ENCODE measurements around the gene PCDHGA8. TPM values are rescaled to one million over a fixed set of nuclear protein-coding genes. Genes with fewer than 3 reads are reported as not detected.
"Not testable (repeated sequence)": the region's sequence is repeated elsewhere in the genome, so short reads cannot be mapped to it uniquely, and the experiment has no call there.

PCDHGA8 gene
- total and polyA plus RNA-seq, 2 experiments from 2014 or later = 1.0 to 2.3 TPM

DNA sequence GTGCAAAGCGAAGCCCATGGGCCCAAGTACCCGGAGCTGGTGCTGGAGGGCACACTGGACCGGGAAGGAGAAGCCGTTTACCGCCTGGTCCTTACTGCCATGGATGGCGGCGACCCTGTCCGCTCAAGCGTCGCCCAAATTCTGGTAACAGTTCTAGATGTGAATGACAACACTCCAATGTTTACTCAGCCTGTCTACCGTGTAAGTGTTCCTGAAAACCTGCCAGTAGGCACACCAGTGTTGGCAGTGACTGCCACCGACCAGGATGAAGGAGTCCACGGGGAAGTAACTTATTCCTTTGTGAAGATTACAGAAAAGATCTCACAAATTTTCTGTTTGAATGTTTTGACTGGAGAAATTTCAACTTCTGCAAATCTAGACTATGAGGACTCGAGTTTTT is 17.8 kb upstream of the PCDHGA8 start:
- H3K4me3 ChIP-seq = no peak overlapping the region
- no peaks in the 10 kb centered on the region for H3K9me3 ChIP-seq (ENCODE audit: low read depth)

DNA sequence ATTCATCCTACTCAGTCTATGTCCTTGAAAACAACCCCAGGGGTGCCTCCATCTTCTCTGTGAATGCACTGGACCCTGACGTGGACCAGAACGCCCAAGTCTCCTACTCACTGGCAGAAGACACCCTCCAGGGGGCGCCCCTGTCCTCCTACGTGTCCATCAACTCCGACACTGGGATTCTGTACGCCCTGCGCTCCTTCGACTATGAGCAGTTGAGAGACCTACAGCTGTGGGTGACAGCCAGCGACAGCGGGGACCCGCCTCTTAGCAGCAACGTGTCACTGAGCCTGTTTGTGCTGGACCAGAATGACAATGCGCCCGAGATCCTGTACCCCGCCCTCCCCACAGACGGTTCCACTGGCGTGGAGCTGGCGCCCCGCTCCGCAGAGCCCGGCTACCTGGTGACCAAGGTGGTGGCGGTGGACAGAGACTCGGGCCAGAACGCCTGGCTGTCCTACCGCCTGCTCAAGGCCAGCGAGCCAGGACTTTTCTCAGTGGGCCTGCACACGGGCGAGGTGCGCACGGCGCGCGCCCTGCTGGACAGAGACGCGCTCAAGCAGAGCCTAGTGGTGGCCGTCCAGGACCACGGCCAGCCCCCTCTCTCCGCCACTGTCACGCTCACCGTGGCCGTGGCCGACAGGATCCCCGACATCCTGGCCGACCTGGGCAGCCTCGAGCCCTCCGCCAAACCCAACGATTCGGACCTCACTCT is 16.8 kb upstream of the PCDHGA8 start:
- not testable (repeated sequence) for H3K27ac ChIP-seq; H3K36me3 ChIP-seq; H3K9me3 ChIP-seq (ENCODE audit: low read depth); DNase-seq (ENCODE audit: low read depth in 1 of 2, low spot score in 1 of 2); H3K27me3 ChIP-seq; H3K4me3 ChIP-seq; H3K4me1 ChIP-seq (ENCODE audit: low read depth)

More for the DNA sequence above, 17.8 kb upstream of the PCDHGA8 start:
- TF ChIP-seq, protein P1, sequence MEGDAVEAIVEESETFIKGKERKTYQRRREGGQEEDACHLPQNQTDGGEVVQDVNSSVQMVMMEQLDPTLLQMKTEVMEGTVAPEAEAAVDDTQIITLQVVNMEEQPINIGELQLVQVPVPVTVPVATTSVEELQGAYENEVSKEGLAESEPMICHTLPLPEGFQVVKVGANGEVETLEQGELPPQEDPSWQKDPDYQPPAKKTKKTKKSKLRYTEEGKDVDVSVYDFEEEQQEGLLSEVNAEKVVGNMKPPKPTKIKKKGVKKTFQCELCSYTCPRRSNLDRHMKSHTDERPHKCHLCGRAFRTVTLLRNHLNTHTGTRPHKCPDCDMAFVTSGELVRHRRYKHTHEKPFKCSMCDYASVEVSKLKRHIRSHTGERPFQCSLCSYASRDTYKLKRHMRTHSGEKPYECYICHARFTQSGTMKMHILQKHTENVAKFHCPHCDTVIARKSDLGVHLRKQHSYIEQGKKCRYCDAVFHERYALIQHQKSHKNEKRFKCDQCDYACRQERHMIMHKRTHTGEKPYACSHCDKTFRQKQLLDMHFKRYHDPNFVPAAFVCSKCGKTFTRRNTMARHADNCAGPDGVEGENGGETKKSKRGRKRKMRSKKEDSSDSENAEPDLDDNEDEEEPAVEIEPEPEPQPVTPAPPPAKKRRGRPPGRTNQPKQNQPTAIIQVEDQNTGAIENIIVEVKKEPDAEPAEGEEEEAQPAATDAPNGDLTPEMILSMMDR (IDR thresholded peaks at IDR 0.05; ENCODE audit: low read depth, low read length) = no peak
- DNase-seq (ENCODE audit: low read depth in 1 of 2, low spot score in 1 of 2) = no peak
- Histone ChIP-seq H3K27me3 (no peaks in the 10 kb centered on the region), H3K27ac (no peak overlapping the region), H3K4me1 (ENCODE audit: low read depth) (no peaks in the 10 kb centered on the region), H3K36me3 (no peaks in the 10 kb centered on the region)

DNA sequence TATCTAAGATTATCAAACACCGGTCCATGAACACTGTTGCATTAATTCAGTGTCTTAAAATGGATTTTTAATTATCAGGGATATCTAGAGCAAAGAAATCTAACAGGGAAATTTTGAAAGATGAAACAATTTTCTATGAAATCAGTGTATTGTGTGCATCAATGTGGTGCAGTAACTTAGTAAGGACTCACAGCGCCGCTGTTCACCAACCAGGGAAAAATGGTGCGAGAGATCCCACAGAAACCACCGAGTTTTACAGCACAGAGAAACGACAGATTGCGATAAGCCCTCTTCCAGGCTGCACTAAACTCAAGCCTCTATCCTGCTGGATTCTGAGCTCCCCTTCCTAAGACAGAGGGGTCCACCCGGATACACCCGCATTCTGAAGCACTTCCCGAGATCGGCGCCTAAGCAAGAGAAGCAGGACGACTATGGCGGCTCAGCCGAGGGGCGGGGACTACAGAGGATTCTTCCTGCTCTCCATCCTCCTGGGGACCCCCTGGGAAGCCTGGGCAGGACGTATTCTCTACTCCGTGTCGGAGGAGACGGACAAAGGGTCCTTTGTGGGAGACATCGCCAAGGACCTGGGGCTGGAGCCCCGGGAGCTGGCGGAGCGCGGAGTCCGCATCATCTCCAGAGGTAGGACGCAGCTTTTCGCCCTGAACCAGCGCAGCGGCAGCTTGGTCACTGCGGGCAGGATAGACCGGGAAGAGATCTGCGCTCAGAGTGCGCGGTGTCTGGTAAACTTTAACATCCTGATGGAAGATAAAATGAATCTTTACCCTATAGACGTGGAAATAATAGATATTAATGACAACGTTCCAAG is 9.8 kb upstream of the PCDHGA8 start, which contains the start of gene PCDHGA7:
PCDHGA7 (plus strand) TSS at position 274 of the 826 bp plus-strand sequence; CDS start at position 432, 158 bp downstream.
- Histone ChIP-seq H3K4me3 (no peak within 1 kb of the TSS), H3K27ac (no peak within 1 kb of the TSS), H3K4me1 (ENCODE audit: low read depth) (no peaks in the 10 kb centered on the region), H3K9me3 (ENCODE audit: low read depth) (no peaks in the 10 kb centered on the region), H3K36me3 (no peaks in the 10 kb centered on the region), H3K27me3 (no peaks in the 10 kb centered on the region)
- TF ChIP-seq, protein P1 (IDR thresholded peaks at IDR 0.05; ENCODE audit: low read depth, low read length) = peak; percentile 33
- DNase-seq (ENCODE audit: low read depth in 1 of 2, low spot score in 1 of 2) = peak in 1 of 2 donors; percentile 38

DNA sequence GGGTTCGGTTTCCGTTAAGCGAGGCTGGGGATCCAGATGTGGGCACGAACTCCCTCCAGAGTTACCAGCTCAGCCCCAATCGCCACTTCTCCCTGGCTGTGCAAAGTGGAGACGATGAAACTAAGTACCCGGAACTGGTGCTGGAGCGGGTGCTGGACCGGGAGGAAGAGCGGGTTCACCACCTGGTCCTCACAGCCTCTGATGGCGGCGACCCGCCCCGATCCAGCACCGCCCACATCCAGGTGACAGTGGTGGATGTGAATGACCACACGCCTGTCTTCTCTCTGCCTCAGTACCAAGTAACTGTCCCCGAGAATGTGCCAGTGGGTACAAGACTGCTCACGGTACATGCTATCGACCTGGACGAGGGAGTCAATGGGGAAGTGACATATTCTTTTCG is 9.1 kb upstream of the PCDHGA8 start:
- DNase-seq (ENCODE audit: low read depth in 1 of 2, low spot score in 1 of 2) = no peak
- Histone ChIP-seq H3K9me3 (ENCODE audit: low read depth) (no peaks in the 10 kb centered on the region), H3K4me3 (no peak overlapping the region), H3K36me3 (no peaks in the 10 kb centered on the region), H3K27ac (no peak overlapping the region), H3K4me1 (ENCODE audit: low read depth) (no peaks in the 10 kb centered on the region), H3K27me3 (no peaks in the 10 kb centered on the region)
- TF ChIP-seq, protein P1 (IDR thresholded peaks at IDR 0.05; ENCODE audit: low read depth, low read length) = no peak

DNA sequence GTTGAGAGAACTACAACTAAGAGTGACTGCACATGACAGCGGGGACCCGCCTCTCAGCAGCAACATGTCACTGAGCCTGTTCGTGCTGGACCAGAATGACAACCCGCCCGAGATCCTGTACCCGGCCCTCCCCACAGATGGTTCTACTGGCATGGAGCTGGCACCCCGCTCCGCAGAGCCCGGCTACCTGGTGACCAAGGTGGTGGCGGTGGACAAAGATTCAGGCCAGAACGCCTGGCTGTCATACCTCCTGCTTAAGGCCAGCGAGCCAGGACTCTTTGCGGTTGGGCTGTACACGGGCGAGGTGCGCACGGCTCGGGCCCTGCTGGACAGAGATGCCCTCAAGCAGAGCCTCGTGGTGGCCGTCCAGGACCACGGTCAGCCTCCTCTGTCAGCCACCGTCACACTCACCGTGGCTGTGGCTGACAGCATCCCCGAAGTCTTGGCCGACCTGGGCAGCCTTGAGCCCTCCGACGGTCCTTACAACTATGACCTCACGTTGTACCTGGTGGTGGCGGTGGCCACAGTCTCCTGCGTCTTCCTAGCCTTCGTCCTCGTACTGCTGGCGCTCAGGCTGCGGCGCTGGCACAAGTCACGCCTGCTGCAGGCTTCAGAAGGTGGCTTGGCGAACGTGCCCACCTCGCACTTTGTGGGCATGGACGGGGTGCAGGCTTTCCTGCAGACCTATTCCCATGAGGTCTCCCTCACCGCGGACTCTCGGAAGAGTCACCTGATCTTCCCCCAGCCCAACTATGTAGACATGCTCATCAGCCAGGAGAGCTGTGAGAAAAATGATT is 7.8 kb upstream of the PCDHGA8 start:
- no peak for DNase-seq (ENCODE audit: low read depth in 1 of 2, low spot score in 1 of 2)
- H3K27me3 ChIP-seq = no peaks in the 10 kb centered on the region
- H3K4me1 ChIP-seq (ENCODE audit: low read depth) = no peaks in the 10 kb centered on the region
- H3K36me3 ChIP-seq = no peaks in the 10 kb centered on the region
- H3K9me3 ChIP-seq (ENCODE audit: low read depth) = no peaks in the 10 kb centered on the region
- no peak overlapping the region for H3K4me3 ChIP-seq
- TF ChIP-seq, protein P1 (IDR thresholded peaks at IDR 0.05; ENCODE audit: low read depth, low read length) = no peak
- no peak overlapping the region for H3K27ac ChIP-seq

Measured in cardiac muscle cell (in vitro differentiated cells and primary cell).